Mammary epithelial cell (primary cell): ENCODE results near the gene SPATA33.

Experiments
- CTCF ChIP-seq, 2 donors: IDR thresholded peaks in 1 of 2; conservative IDR thresholded peaks in 1 of 2; 2 replicates each; pipeline ENCODE4 v1.5.1; 2011 to 2012; ENCODE audit warnings: inconsistent platforms in 2 of 2, low read length in 2 of 2, mild to moderate bottlenecking in 2 of 2, control low read depth in 1 of 2, low read depth in 1 of 2; ENCODE audit not compliant: insufficient read depth in 1 of 2; ENCODE audit errors: extremely low read depth in 1 of 2
- EZH2 ChIP-seq: IDR thresholded peaks from 2 replicates; pipeline ENCODE4 v1.6.1; 2012; ENCODE audit warnings: low read length, inconsistent platforms, borderline replicate concordance

- no peak for TF ChIP-seq EZH2
- no peak for TF ChIP-seq CTCF (conservative IDR thresholded peaks at IDR 0.05 in 1 of 2, IDR thresholded peaks at IDR 0.05 in 1 of 2; ENCODE audit: extremely low read depth in 1 of 2, insufficient read depth in 1 of 2, low read depth in 1 of 2, low read length in 2 of 2)
These were observed 12.1 kb downstream of the SPATA33 start for GRCh38 chr16:89669755-89670154.
